ENCODE results near the gene SNX32. TPM values are rescaled to one million over a fixed set of nuclear protein-coding genes. Genes with fewer than 3 reads are reported as not detected.
A peak's percentile ranks its signal among the peaks of the same experiment; 100 is the strongest.

Gene SNX32
- polyA plus RNA-seq, 2 of the 4 experiments (the other 2 are of a cell fraction) = 0.08 TPM; not detected in 1

DNA sequence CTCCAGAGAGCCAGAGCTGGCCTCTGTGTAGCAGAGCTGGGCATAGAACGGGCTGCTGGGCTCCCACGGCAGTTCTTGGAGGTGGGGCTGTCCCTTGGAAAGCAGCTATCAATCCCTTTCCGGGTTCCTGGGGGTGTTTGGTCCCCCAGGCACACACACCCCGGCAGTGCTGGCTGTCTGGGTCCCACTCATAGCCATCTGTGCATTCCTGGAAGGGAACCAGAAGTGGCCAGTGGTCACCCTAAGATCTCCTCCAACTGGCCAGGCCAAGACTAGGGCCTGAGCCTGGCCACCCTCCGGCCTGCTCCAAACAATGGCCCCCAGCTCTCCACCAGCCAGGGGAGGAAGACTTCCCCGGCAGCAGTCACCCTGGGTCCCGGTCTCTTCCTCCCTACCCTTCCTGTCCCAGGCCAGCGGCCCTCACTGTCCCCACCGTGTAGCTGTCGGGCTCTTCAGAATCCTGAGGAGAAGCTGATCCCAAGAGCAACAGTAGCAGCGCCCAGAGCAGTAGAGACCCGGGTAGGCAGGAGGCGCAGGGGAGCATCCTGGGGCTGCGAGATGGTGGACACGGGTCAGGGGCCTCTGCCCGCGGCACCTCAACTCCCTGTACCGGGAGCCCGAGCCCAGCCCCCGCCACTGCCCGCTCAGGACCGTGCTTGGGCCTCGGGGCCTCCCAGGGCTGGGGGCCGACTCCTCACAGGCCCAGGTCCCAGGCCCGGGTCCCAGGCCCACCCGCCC is 38.2 kb downstream of the SNX32 start:
- Histone ChIP-seq H3K4me3 (no peak overlapping the region), H3K9me3 (no peaks in the 10 kb centered on the region), H3K27ac (peak overlapping the region in 1 of 2 experiments; percentile 82; a peak in 3 of 6 replicates), H3K4me2 (no peak overlapping the region), H3K4me1 (peaks cover 6% of the 10 kb centered on the region)
- POLR2A ChIA-PET = interaction anchor here (0.6 to 1.8 kb wide), 5 partner anchors 12 to 19 kb away, joined by 3 to 10 read pairs (median 6); partner anchors contain the start of genes FIBP and MUS81
- TF ChIP-seq TFCP2L1 (CRISPR knock-in tag; IDR thresholded peaks at IDR 0.05) (no peak), RARB (CRISPR knock-in tag; IDR thresholded peaks at IDR 0.05) (no peak), REST (IDR thresholded peaks at IDR 0.05) (no peak)
- WGBS (ENCODE audit: missing lambda C conversion rate) = 90% methylated on average over 14 of the region's 26 CpGs
- peak; percentile 1 to 6; a peak in 1 of 6 replicates for ATAC-seq
- FAIRE-seq = no peak
- CTCF ChIA-PET = interaction anchor here (1.1 to 7.5 kb wide), 3 partner anchors 11 to 18 kb away, joined by 4 to 158 read pairs (median 78); partner anchors contain the start of genes CFL1, FIBP and MUS81
- DNase-seq (ENCODE audit: low read depth in 1 of 2, low spot score in 1 of 2) = no peak

- TF ChIP-seq POLR2A (IDR thresholded peaks at IDR 0.05; ENCODE audit: low read length) (no peak), RAD21 (conservative IDR thresholded peaks at IDR 0.05 in 1 of 2, IDR thresholded peaks at IDR 0.05 in 1 of 2) (no peak), ZFP36 (IDR thresholded peaks at IDR 0.05; ENCODE audit: borderline replicate concordance, partially characterized antibody) (no peak), JUN (IDR thresholded peaks at IDR 0.05) (no peak), HES2 (IDR thresholded peaks at IDR 0.05) (no peak), FOSB (CRISPR knock-in tag; IDR thresholded peaks at IDR 0.05) (no peak), CTCF (IDR thresholded peaks at IDR 0.05) (no peak), NPAS2 (CRISPR knock-in tag; IDR thresholded peaks at IDR 0.05; ENCODE audit: borderline replicate concordance) (no peak), SMC3 (IDR thresholded peaks at IDR 0.05) (no peak), KDM5A (IDR thresholded peaks at IDR 0.05) (no peak), NR3C1 (IDR thresholded peaks at IDR 0.05) (no peak), ZC3H11A (IDR thresholded peaks at IDR 0.05) (no peak), EP300 (IDR thresholded peaks at IDR 0.05) (no peak), BHLHE40 (IDR thresholded peaks at IDR 0.05; ENCODE audit: low read depth, low read length) (no peak)
- TF ChIP-seq, protein P1, sequence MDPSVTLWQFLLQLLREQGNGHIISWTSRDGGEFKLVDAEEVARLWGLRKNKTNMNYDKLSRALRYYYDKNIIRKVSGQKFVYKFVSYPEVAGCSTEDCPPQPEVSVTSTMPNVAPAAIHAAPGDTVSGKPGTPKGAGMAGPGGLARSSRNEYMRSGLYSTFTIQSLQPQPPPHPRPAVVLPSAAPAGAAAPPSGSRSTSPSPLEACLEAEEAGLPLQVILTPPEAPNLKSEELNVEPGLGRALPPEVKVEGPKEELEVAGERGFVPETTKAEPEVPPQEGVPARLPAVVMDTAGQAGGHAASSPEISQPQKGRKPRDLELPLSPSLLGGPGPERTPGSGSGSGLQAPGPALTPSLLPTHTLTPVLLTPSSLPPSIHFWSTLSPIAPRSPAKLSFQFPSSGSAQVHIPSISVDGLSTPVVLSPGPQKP (IDR thresholded peaks at IDR 0.05; ENCODE audit: low read depth, low read length) = no peak
- no peaks in the 10 kb centered on the region for H3K9me3 ChIP-seq
- H3K4me2 ChIP-seq = peak within 1 kb of the TSS; percentile 100
- DNase-seq (ENCODE audit: low read depth in 1 of 2, low spot score in 1 of 2) = no peak
- peak within 1 kb of the TSS; percentile 55 for H3K4me3 ChIP-seq
- ChIA-PET CTCF (interaction anchor here (1.4 to 7.5 kb wide), 5 partner anchors 10 to 115 kb away, joined by 4 to 158 read pairs (median 12); partner anchors contain the start of genes CFL1, FIBP and MUS81), POLR2A (interaction anchor here (0.6 to 2.0 kb wide), 5 partner anchors 13 to 161 kb away, joined by 3 to 10 read pairs (median 6); partner anchors contain the start of genes CCDC85B, KAT5 and MUS81)
- no peak for FAIRE-seq
- H3K27ac ChIP-seq = peak within 1 kb of the TSS; percentile 82 to 84
- 35% methylated on average over 13 of the region's 69 CpGs for WGBS (ENCODE audit: missing lambda C conversion rate)
- H3K4me1 ChIP-seq = peaks cover 6% of the 10 kb centered on the region
- ATAC-seq = no peak
Observed at GRCh38 chr11:65872586-65873317, 39.0 kb downstream of the SNX32 start, which contains the start of gene EFEMP2. TSS of gene EFEMP2 (minus strand) at chr11:65872800. CDS start at chr11:65872354, 446 bp downstream.
